GM12892 (cell line): ENCODE measurements around the gene MRPL40.

ENCODE experiments used
- POLR2A ChIP-seq: IDR thresholded peaks from 2 replicates; pipeline ENCODE4 v1.6.1; 2011; ENCODE audit warnings: low read depth, low read length, control low read depth
- POLR2AphosphoS5 ChIP-seq: IDR thresholded peaks from 2 replicates; pipeline ENCODE4 v1.6.1; 2011; ENCODE audit warnings: low read depth, low read length, control low read depth
- TAF1 ChIP-seq: IDR thresholded peaks from 2 replicates; pipeline ENCODE4 v1.6.1; 2011; ENCODE audit warnings: low read depth, mild to moderate bottlenecking, control low read depth, low read length, borderline replicate concordance

DNA sequence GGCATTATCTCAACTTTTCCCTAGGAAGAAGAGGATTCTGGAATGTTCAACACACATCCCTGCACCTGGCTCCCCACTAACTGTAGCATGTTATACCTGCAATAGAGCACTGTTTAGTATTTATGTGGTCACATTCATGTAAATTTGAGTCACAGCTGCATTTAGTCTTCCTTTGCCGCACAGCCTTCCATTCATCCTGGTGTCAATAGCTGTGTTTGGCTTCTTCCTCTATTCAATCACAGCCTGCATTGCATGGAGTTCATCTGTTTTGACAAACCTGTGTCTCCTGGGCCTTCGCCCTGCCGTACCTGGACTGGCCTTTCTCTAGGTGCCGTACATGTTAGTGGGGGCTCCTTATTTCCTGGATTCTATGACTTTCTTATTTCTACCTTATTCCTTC, 19.2 kb downstream of the MRPL40 start:
- TF ChIP-seq TAF1 = no peak
- no peak for TF ChIP-seq POLR2A
- TF ChIP-seq POLR2AphosphoS5 = no peak
